ENCODE measurements around the gene C2.

DNA sequence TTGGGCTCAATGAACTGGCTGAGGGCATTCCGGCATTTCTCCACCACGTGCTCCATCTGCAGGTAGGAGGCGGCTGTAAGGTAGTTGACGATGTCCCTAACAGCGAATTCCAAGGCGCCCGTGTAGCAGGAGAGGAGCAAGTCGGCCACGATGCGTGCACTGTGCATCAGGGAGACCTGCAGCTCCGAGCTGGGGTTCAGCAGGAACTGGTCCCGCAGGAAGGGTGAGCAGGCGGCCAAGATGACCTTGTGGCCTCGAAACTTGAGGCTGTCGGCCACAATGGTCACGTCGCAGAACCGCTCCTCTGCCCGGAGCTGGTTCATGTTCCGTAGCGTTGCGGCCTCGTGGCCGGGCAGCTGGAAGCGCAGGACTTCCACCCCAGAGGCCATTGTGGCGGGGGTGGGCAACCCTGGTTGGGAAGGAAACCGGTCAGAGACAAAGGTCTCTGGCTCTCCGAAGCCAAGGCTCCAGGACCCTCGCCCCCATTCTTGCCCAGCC lies 26.6 kb upstream of the C2 start:
- no peak for TF ChIP-seq EZH2 (IDR thresholded peaks at IDR 0.05; ENCODE audit: insufficient read depth, poor library complexity, severe bottlenecking)
- no peak for TF ChIP-seq EZH2phosphoT487 (IDR thresholded peaks at IDR 0.05; ENCODE audit: insufficient read depth, low read depth)
